Gastrocnemius medialis (tissue), 4 donors: ENCODE measurements around the gene HYDIN. TPM values are rescaled to one million over a fixed set of nuclear protein-coding genes. Genes with fewer than 3 reads are reported as not detected.
"Not testable (repeated sequence)": the region's sequence is repeated elsewhere in the genome, so short reads cannot be mapped to it uniquely, and the experiment has no call there.

ENCODE experiments used
- ATAC-seq, 2 donors: fragments of 150-250 bp; one replicate each; pipeline ENCODE4 v1.9.1; 2016
- DNase-seq, 2 donors: peaks; one replicate each; pipeline ENCODE4 v3.0.0-alpha.2; 2019
- H3K27ac ChIP-seq, 4 donors: fragments of 200-600 bp; sonication (generic); 1 replicate in 1 of 4; 2 replicates in 3 of 4; pipeline ENCODE4 v1.5.1; 2016 to 2018; ENCODE audit warnings: mild to moderate bottlenecking in 2 of 4, moderate library complexity in 1 of 4
- H3K27me3 ChIP-seq, 3 donors: fragments of 200-600 bp; sonication (generic) in 2 of 3; 1 replicate in 1 of 3; 2 replicates in 2 of 3; pipeline versions ENCODE4 v1.5.1 to v1.6.0; 2016 to 2019; ENCODE audit warnings: mild to moderate bottlenecking in 1 of 3, moderate library complexity in 1 of 3
- H3K36me3 ChIP-seq, 2 donors: fragments of 200-600 bp; sonication (generic) in 1 of 2; one replicate each; pipeline ENCODE4 v1.5.1; 2017 to 2018
- H3K4me1 ChIP-seq, 2 donors: fragments of 200-600 bp; sonication (generic) in 1 of 2; one replicate each; pipeline ENCODE4 v1.5.1; 2016 to 2017; ENCODE audit warnings: mild to moderate bottlenecking in 2 of 2
- H3K4me3 ChIP-seq, 4 donors: fragments of 200-600 bp; sonication (generic) in 3 of 4; 1 replicate in 1 of 4; 2 replicates in 3 of 4; pipeline ENCODE4 v1.5.1; 2016 to 2019; ENCODE audit warnings: mild to moderate bottlenecking in 2 of 4
- H3K9me3 ChIP-seq, 3 donors: fragments of 200-600 bp; sonication (generic) in 2 of 3; 1 replicate in 1 of 3; 2 replicates in 2 of 3; pipeline ENCODE4 v1.5.1; 2016 to 2019
- in situ Hi-C, 4 donors: fragments of 200-750 bp; cut with MboI; loops; one replicate each; pipeline versions ENCODE4 v1.15.0 to v1.8.0; 2017; ENCODE audit warnings: low sequenced_read_pairs in 4 of 4
- intact Hi-C: fragments of 100-400 bp; cut with DNase I; formaldehyde crosslinking; loops from one replicate; pipeline ENCODE4 v1.15.1; 2023; ENCODE audit warnings: low total_unique reads
- total RNA-seq, 4 donors: library from RNA; depleted of rRNA; stranded (reverse); fragments of >200 nt; gene quantifications; one replicate each; pipeline versions ENCODE4 v1.1.0 to v1.2.3, GENCODE V29; 2016

Gene HYDIN
- total RNA-seq, 4 donors from 2014 or later = 0.12 TPM; not detected in 3

DNA sequence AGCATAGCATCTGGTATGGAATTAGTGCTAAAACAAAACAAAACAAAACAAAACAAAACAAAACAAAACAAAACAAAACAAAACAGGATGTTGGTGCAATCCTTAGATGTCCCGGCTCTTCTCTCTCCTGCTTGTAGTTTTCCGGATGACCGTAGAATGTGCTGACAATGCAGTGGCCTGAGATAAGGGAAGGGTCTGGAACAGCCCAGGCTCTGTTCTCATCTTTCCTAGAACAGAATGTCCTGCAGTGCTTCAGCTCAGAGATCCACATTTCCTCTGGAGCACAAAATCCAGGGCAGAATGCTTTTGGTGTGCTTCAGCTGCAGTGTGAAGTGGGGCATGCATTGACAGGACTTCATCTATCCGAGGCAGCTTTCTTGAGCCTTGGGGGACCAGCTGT lies 345.9 kb downstream of the HYDIN start:
- ATAC-seq, H3K27me3 ChIP-seq, intact Hi-C loops, H3K4me1 ChIP-seq, H3K4me3 ChIP-seq, in situ Hi-C loops, H3K9me3 ChIP-seq, H3K27ac ChIP-seq, DNase-seq, H3K36me3 ChIP-seq: not testable (repeated sequence)

DNA sequence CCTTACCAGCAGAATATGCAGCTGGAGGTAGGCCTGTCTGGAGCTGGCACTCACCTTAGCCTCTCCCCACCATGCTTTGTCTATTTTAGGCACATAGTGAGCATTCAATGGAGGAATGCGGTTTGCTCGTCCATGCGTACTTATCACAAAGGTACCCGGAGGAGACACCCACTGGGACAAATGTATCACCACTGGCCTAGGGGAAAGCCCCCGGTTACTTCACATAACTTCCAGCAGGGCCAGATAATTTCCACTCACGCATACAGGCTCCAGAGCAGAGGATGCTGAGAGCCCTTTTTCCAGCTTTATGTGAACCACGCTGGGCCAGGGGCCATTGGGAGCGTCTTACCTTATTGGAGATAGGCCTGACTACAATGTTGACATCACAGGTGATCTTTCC lies 348.2 kb downstream of the HYDIN start:
- H3K9me3 ChIP-seq, in situ Hi-C loops, H3K4me1 ChIP-seq, intact Hi-C loops, ATAC-seq, H3K27me3 ChIP-seq, H3K27ac ChIP-seq, H3K36me3 ChIP-seq, DNase-seq, H3K4me3 ChIP-seq: not testable (repeated sequence)

DNA sequence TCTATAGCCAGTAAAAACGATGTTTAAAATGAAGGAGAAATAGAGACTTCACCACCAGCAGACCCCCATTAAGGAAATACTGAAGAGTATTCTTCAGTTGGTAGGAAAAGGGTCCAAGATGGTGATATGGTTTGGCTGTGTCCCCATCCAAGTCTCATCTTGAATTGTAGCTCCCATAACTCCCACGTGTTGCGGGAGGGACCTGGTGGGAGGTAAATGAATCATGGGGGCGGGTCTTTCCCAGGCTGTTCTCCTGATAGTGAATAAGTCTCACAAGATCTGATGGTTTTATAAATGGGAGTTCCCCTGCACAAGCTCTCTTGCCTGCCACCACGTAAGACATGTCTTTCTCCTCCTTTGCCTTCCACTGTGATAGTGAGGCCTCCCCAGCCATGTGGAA lies 352.6 kb downstream of the HYDIN start:
- intact Hi-C loops, in situ Hi-C loops: not testable (repeated sequence)

DNA sequence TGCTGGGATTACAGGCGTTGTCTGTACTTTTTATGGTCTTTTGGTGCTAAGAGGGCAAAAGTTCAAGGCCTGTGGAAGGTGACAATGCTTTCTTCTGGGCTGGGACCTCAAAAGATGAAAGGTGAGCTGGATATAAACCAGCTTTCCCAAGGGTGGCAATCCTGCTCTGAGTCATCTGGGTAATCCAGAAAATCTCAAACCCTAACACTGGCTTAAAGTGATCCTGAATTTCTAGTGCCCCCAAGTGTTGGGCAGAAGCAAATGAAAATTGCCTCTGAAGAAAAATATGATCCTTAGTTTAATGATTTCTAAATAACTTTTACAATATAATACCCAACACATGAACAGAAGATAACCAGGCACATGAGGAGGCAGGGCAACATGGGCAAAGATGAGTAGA lies 354.1 kb downstream of the HYDIN start:
- H3K27ac ChIP-seq, H3K27me3 ChIP-seq, ATAC-seq, H3K4me3 ChIP-seq, H3K36me3 ChIP-seq, DNase-seq, H3K4me1 ChIP-seq, intact Hi-C loops, in situ Hi-C loops, H3K9me3 ChIP-seq: not testable (repeated sequence)

More for the DNA sequence above, 352.6 kb downstream of the HYDIN start:
- H3K4me3 ChIP-seq, H3K9me3 ChIP-seq, H3K27me3 ChIP-seq, H3K27ac ChIP-seq, ATAC-seq, H3K4me1 ChIP-seq, DNase-seq, H3K36me3 ChIP-seq: not testable (repeated sequence)

DNA sequence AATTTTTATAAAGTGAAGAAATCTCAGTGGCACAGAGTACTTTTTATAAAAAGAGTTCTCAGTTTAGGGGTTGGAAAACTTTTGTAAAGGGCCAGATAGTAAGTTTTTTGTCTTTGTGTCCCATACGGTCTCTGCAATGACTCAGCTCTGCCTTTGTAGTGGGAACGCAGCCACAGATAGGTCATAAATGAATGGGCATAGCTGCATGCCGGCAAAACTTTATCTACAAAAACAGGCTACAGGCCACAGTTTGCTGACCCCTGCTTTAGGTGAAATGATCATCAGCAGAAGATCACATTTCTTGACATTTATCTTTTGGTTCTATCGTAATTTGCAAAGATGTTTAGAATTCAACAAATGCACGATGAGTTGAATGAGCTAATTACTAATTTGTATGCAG lies 365.8 kb downstream of the HYDIN start:
- in situ Hi-C loops, DNase-seq, H3K4me1 ChIP-seq, ATAC-seq, H3K36me3 ChIP-seq, H3K27ac ChIP-seq, intact Hi-C loops, H3K4me3 ChIP-seq, H3K27me3 ChIP-seq, H3K9me3 ChIP-seq: not testable (repeated sequence)

DNA sequence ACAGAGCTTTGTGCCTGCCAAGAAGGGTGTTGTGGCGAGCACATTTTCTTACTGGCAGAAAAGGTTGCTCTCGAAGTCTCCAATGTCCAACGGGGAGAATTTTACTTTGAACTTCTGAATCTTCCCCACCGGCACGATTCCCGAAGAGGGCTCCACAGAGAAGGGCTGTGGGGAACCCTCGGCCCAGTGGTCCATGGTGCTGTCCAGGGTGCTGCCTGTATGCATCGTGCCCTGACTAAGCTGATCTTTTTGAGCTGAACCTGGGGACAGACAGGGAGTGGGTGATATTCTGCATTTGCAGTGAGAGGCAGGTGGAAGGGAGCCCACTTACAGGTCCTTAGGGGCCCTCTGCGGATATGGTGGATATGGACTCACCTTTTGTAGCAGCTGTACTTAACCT lies 368.5 kb downstream of the HYDIN start:
- H3K4me1 ChIP-seq, in situ Hi-C loops, DNase-seq, H3K9me3 ChIP-seq, H3K27me3 ChIP-seq, H3K4me3 ChIP-seq, H3K36me3 ChIP-seq, intact Hi-C loops, ATAC-seq, H3K27ac ChIP-seq: not testable (repeated sequence)

DNA sequence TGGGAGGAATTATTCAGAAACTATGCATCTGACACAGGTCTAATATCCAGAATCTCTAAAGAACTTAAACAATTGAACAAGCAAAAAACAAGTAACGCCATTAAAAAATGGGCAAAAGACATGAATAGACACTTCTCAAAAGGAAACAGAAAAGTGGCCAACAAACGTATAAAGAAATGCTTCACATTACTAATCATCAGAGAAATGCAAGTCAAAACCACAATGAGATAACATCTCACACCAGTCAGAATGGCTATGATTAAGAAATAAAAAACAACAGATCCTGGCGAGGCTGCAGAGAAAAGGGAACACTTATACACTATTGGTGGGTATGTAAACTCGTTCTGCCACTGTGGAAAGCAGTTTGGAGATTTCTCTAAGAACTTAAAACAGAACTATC lies 379.2 kb downstream of the HYDIN start:
- H3K9me3 ChIP-seq, ATAC-seq, H3K27me3 ChIP-seq, H3K36me3 ChIP-seq, intact Hi-C loops, DNase-seq, H3K27ac ChIP-seq, H3K4me3 ChIP-seq, H3K4me1 ChIP-seq, in situ Hi-C loops: not testable (repeated sequence)

DNA sequence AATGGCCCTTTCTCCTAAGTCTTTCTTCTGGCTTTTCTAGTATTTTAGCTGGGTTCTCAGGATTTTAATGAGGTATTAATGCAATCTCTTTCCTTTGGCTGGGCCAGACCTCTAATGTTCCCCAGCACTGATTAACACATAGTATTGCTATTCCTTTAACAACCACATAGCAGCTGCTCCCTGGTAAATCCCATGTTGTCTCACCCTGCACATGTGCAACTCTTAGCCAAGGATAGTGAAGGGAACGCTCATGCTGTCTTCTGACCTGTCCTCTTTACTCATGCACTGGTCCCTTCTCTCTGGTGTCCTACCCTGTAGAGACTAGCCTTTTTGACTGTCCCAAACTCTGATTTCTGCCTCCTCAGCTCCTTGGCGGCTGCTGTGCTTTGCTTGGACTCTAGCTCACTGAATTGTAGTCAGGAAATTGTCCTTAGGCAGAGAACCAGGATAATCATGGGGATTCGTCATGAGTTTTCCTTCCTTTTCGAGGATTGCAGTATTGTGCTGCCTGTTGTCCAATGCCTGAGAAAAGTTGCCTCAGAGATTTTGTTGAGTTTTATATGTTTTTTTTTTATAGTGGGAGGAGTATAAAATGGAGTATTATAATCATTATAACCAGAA lies 406.9 kb downstream of the HYDIN start:
- H3K27me3 ChIP-seq, H3K27ac ChIP-seq, ATAC-seq, H3K9me3 ChIP-seq, H3K4me3 ChIP-seq, intact Hi-C loops, H3K4me1 ChIP-seq, DNase-seq, H3K36me3 ChIP-seq, in situ Hi-C loops: not testable (repeated sequence)

DNA sequence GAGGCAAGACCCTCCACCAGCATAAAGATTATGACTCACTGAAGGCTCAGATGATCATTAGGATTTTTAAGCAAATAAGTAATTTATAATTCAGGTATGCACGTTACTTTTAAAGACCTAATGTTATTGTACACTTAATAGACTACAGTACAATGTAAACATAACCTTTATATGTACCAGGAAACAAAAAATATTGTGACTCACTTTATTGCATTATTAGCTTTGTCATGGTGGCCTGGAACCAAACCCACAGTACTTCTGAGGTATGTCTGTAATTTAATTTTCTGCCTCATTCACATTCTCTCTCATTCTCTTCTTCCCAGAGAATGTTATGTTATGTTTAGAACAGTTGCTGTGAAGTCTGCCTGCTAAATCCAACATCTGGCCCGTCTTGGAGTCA lies 407.8 kb downstream of the HYDIN start:
- H3K27me3 ChIP-seq, DNase-seq, intact Hi-C loops, H3K36me3 ChIP-seq, H3K27ac ChIP-seq, H3K9me3 ChIP-seq, H3K4me1 ChIP-seq, H3K4me3 ChIP-seq, in situ Hi-C loops, ATAC-seq: not testable (repeated sequence)

DNA sequence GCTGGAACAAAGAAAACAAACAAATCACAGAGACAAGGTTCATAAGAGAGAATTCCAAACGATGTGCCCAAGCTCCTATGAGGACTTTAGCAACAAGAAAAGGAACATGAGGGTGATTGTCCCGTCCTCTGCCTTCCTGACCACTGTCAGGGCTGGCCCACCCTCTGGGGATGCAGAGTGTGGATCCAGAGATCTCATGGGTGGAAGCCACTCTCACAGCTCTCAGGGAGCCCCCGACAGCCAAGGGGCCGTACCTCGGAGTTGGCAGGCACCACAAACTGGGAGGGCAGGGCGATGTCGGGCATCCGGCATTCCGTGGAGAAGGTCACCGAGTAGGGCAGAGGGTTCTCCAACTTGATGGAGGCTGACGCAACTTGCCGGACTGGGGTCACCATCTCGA lies 412.4 kb downstream of the HYDIN start:
- H3K4me3 ChIP-seq, H3K27me3 ChIP-seq, intact Hi-C loops, H3K27ac ChIP-seq, H3K9me3 ChIP-seq, H3K4me1 ChIP-seq, H3K36me3 ChIP-seq, in situ Hi-C loops, DNase-seq, ATAC-seq: not testable (repeated sequence)
